Activated naive CD4-positive, alpha-beta T cell (primary cell): ENCODE measurements around the gene TRAF3.

Experiments used
- DNase-seq, 4 experiments: peaks; one replicate each; lab custom pipeline; 2025; lab: John Stamatoyannopoulos, UW

Gene TRAF3

GRCh38 chr14:102955636-102956408 is 178.6 kb downstream of the TRAF3 start:
- no peak for DNase-seq

GRCh38 chr14:102957222-102957621 is 180.0 kb downstream of the TRAF3 start:
- no peak for DNase-seq

- no peak for DNase-seq
These were observed 181.2 kb downstream of the TRAF3 start for GRCh38 chr14:102958461-102958860.
